ENCODE data around the gene ZMYM4. TPM values are rescaled to one million over a fixed set of nuclear protein-coding genes. Genes with fewer than 3 reads are reported as not detected.

ZMYM4 gene
- polyA plus RNA-seq, 1 of the 3 experiments (the other 2 are of a cell fraction): 12.2 TPM

GRCh38 chr1:35434703-35435102 is 166.2 kb downstream of the ZMYM4 start:
- H3K79me2 ChIP-seq (ENCODE audit: insufficient read depth): no peaks in the 10 kb centered on the region
- H3K9me2 ChIP-seq: no peaks in the 10 kb centered on the region
- TF ChIP-seq FOXJ3 (CRISPR knock-in tag; IDR thresholded peaks at IDR 0.05): no peak
- no peak for TF ChIP-seq PBX3 (IDR thresholded peaks at IDR 0.05)
- no peak for TF ChIP-seq IRF3 (IDR thresholded peaks at IDR 0.05; ENCODE audit: low read depth, low read length)
- no peak for TF ChIP-seq YY1 (IDR thresholded peaks at IDR 0.05; ENCODE audit: low read depth)
- TF ChIP-seq ELF1 (IDR thresholded peaks at IDR 0.05): no peak
- TF ChIP-seq CTCF (IDR thresholded peaks at IDR 0.05): no peak
- no peak for TF ChIP-seq NRF1 (IDR thresholded peaks at IDR 0.05; ENCODE audit: low read depth, low read length)
- TF ChIP-seq GATA2 (CRISPR knock-in tag; IDR thresholded peaks at IDR 0.05): no peak
- no peak for TF ChIP-seq FOXM1 (IDR thresholded peaks at IDR 0.05; ENCODE audit: low read depth)
- TF ChIP-seq POLR2AphosphoS5 (IDR thresholded peaks at IDR 0.05; ENCODE audit: low read depth, low read length): no peak
- no peak for TF ChIP-seq ZBTB33 (IDR thresholded peaks at IDR 0.05; ENCODE audit: borderline replicate concordance, low read depth)
- no peak for TF ChIP-seq TCF12 (IDR thresholded peaks at IDR 0.05)
- TF ChIP-seq JUND (IDR thresholded peaks at IDR 0.05): no peak
- WGBS (ENCODE audit: low lambda C conversion rate): 93% methylated on average over 11 of the region's 12 CpGs
- CTCF ChIA-PET: interaction anchor here (1.5 to 3.0 kb wide), 4 partner anchors 16 to 134 kb away, joined by 4 to 8 read pairs (median 6); no protein-coding TSS in a partner anchor
- H3K9ac ChIP-seq: no peak overlapping the region
- POLR2A ChIA-PET: no interaction called here
- peaks cover 0 to 7% of the 10 kb centered on the region in 2 experiments; a peak in 1 of 4 replicates for H3K4me1 ChIP-seq (ENCODE audit: control insufficient read depth in 1 of 2, insufficient read depth in 2 of 2, low read depth in 1 of 2, low read length in 1 of 2)
- H3K4me3 ChIP-seq (ENCODE audit: low read depth in 2 of 2, low read length in 1 of 2): no peak overlapping the region
- no peaks in the 10 kb centered on the region for H3F3A ChIP-seq (replicated peaks; ENCODE audit: insufficient read depth)
- H3K27me3 ChIP-seq (ENCODE audit: insufficient read depth): no peaks in the 10 kb centered on the region
- H4K20me1 ChIP-seq (ENCODE audit: insufficient read depth): no peaks in the 10 kb centered on the region
- H2AFZ ChIP-seq (ENCODE audit: low read depth): no peak overlapping the region
- no peaks in the 10 kb centered on the region for H3K9me3 ChIP-seq
- DNase-seq: no peak
- H3K27ac ChIP-seq (ENCODE audit: low read depth in 2 of 2, low read length in 1 of 2): no peak overlapping the region
- no peak overlapping the region for H3K4me2 ChIP-seq
- peaks cover 5 to 62% of the 10 kb centered on the region in 2 experiments for H3K36me3 ChIP-seq (replicated peaks in 1 of 2; ENCODE audit: control insufficient read depth in 1 of 2, insufficient read depth in 2 of 2, low read length in 1 of 2)
